Right lobe of liver (tissue), 4 donors: ENCODE data around the gene TOM1L2.

ENCODE experiments used
- POLR2A ChIP-seq: fragments of 450-650 bp; IDR thresholded peaks from one replicate; pipeline ENCODE4 v1.6.1; 2017; ENCODE audit warnings: antibody characterized with exemption, mild to moderate bottlenecking
- TF ChIP-seq, protein P1 (sequence below), 4 donors: fragments of 200-600 bp in 3 of 4; fragments of 450-650 bp in 1 of 4; IDR thresholded peaks; one replicate each; pipeline versions ENCODE4 v1.5.1 to v1.8.0; 2016 to 2022; ENCODE audit warnings: antibody characterized with exemption in 4 of 4, mild to moderate bottlenecking in 2 of 4
- donor health status: DM: no; HTN: no; CAD: no.
- donor health status: DM: no; HTN: no; CAD: no.
- donor health status: DM: no; HTN: yes; CAD: no.

DNA sequence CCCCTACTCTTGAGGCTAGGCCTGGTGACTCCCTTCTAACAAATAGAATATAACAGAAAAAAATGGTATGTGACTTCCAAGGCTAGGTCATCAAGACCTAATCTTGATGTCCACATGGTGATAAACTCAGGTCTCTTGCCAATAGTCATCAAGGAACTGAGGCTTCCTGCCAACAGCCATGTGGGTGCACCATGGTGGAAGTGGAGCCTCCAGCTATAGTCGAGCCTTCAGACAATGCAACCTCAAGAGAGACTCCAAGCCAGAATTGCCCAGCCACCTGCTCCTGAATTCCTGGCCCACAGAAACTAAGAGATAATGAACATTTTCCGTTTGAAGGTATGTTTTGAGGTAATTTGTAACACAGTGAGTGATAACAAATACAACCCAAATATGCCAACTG lies 79.5 kb downstream of the TOM1L2 start:
- TF ChIP-seq, protein P1, sequence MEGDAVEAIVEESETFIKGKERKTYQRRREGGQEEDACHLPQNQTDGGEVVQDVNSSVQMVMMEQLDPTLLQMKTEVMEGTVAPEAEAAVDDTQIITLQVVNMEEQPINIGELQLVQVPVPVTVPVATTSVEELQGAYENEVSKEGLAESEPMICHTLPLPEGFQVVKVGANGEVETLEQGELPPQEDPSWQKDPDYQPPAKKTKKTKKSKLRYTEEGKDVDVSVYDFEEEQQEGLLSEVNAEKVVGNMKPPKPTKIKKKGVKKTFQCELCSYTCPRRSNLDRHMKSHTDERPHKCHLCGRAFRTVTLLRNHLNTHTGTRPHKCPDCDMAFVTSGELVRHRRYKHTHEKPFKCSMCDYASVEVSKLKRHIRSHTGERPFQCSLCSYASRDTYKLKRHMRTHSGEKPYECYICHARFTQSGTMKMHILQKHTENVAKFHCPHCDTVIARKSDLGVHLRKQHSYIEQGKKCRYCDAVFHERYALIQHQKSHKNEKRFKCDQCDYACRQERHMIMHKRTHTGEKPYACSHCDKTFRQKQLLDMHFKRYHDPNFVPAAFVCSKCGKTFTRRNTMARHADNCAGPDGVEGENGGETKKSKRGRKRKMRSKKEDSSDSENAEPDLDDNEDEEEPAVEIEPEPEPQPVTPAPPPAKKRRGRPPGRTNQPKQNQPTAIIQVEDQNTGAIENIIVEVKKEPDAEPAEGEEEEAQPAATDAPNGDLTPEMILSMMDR (IDR thresholded peaks at IDR 0.05) = no peak
- no peak for TF ChIP-seq POLR2A
